SU-DHL-6 (cell line): ENCODE data around the gene JAML.

Experiments used
- EZH2phosphoT487 ChIP-seq: fragments of 200-600 bp; sonication (generic), shearing (Covaris generic); conservative IDR thresholded peaks from 2 replicates; pipeline ENCODE4 v1.6.1; 2018; ENCODE audit warnings: mild to moderate bottlenecking, antibody characterized with exemption, low read length, moderate library complexity, mixed read lengths
- TF ChIP-seq, protein P1 (sequence below): fragments of 200-600 bp; sonication (generic); IDR thresholded peaks from one replicate; pipeline ENCODE4 v1.5.1; 2017; ENCODE audit warnings: antibody characterized with exemption, mild to moderate bottlenecking, low read length, moderate library complexity; ENCODE audit not compliant: insufficient read depth, poor library complexity, severe bottlenecking

DNA sequence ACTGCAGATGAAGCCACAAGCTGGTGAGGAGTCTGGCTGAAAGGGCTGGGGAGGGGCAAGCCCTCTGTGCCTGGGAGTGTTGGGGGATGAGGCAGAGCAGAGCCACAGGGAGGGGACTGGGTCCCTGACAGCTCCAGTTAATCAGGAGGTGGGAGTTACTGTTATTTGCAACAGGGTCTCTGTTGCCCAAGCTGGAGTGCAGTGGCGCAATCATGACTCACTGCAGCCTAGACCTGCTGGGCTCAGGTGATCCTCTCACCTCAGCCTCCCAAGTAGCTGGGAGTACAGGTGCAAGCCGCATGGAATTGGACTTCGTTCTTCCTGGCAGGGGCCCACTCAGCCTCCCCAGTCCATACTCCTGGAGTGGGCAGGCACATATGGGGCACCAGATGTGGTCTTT, 56.1 kb downstream of the JAML start:
- TF ChIP-seq, protein P1, sequence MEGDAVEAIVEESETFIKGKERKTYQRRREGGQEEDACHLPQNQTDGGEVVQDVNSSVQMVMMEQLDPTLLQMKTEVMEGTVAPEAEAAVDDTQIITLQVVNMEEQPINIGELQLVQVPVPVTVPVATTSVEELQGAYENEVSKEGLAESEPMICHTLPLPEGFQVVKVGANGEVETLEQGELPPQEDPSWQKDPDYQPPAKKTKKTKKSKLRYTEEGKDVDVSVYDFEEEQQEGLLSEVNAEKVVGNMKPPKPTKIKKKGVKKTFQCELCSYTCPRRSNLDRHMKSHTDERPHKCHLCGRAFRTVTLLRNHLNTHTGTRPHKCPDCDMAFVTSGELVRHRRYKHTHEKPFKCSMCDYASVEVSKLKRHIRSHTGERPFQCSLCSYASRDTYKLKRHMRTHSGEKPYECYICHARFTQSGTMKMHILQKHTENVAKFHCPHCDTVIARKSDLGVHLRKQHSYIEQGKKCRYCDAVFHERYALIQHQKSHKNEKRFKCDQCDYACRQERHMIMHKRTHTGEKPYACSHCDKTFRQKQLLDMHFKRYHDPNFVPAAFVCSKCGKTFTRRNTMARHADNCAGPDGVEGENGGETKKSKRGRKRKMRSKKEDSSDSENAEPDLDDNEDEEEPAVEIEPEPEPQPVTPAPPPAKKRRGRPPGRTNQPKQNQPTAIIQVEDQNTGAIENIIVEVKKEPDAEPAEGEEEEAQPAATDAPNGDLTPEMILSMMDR, result no peak
- no peak for TF ChIP-seq EZH2phosphoT487
